Adipocyte (in vitro differentiated cells): ENCODE measurements around the gene SIX3.

Source experiments
- DNase-seq: peaks from one replicate; pipeline ENCODE4 v3.0.0-alpha.2; 2015; ENCODE audit warnings: low read depth
- H3K27me3 ChIP-seq: replicated peaks from 2 replicates; pipeline ENCODE4 v1.7.0; 2013; ENCODE audit warnings: mild to moderate bottlenecking, low read length, moderate library complexity; ENCODE audit not compliant: control insufficient read depth, insufficient read depth
- H3K36me3 ChIP-seq: 2 replicates; pipeline ENCODE4 v1.7.0; 2013; ENCODE audit warnings: low read length, mild to moderate bottlenecking, moderate library complexity; ENCODE audit not compliant: control insufficient read depth, insufficient read depth, severe bottlenecking
- H3K4me1 ChIP-seq: 2 replicates; pipeline ENCODE4 v1.7.0; 2013; ENCODE audit warnings: mild to moderate bottlenecking, low read length, moderate library complexity; ENCODE audit not compliant: control insufficient read depth, insufficient read depth
- H3K4me3 ChIP-seq: 2 replicates; pipeline ENCODE4 v1.7.0; 2013; ENCODE audit warnings: mild to moderate bottlenecking, low read length, moderate library complexity
- H3K9ac ChIP-seq: 2 replicates; pipeline ENCODE4 v1.7.0; 2013; ENCODE audit warnings: mild to moderate bottlenecking, low read length, moderate library complexity
- H3K9me3 ChIP-seq: 2 replicates; pipeline ENCODE4 v1.7.0; 2013; ENCODE audit warnings: mild to moderate bottlenecking, low read length, moderate library complexity; ENCODE audit not compliant: control insufficient read depth

The SIX3 gene

GRCh38 chr2:44932079-44932478 lies 9.4 kb upstream of the SIX3 start:
- Histone ChIP-seq H3K4me3 (no peak overlapping the region), H3K36me3 (no peaks in the 10 kb centered on the region), H3K9ac (no peak overlapping the region), H3K27me3 (peaks cover 70% of the 10 kb centered on the region), H3K4me1 (peaks cover 8% of the 10 kb centered on the region), H3K9me3 (no peaks in the 10 kb centered on the region)
- DNase-seq, result no peak

GRCh38 chr2:44932564-44933392 lies 8.7 kb upstream of the SIX3 start:
- Histone ChIP-seq H3K9me3 (no peaks in the 10 kb centered on the region), H3K9ac (no peak overlapping the region), H3K4me3 (no peak overlapping the region), H3K36me3 (no peaks in the 10 kb centered on the region), H3K27me3 (peaks cover 67% of the 10 kb centered on the region), H3K4me1 (peaks cover 8% of the 10 kb centered on the region)
- DNase-seq, result no peak

GRCh38 chr2:44933434-44933951 lies 8.0 kb upstream of the SIX3 start:
- no peak overlapping the region for H3K9ac ChIP-seq
- no peak overlapping the region for H3K4me3 ChIP-seq
- no peak for DNase-seq
- H3K9me3 ChIP-seq, result no peaks in the 10 kb centered on the region
- H3K4me1 ChIP-seq, result peaks cover 10% of the 10 kb centered on the region
- no peaks in the 10 kb centered on the region for H3K36me3 ChIP-seq
- H3K27me3 ChIP-seq, result peaks cover 67% of the 10 kb centered on the region

- peaks cover 67% of the 10 kb centered on the region for H3K27me3 ChIP-seq
- H3K36me3 ChIP-seq, result no peaks in the 10 kb centered on the region
- H3K9me3 ChIP-seq, result no peaks in the 10 kb centered on the region
- no peak overlapping the region for H3K4me3 ChIP-seq
- H3K9ac ChIP-seq, result no peak overlapping the region
- DNase-seq, result no peak
- H3K4me1 ChIP-seq, result peaks cover 9% of the 10 kb centered on the region
Measured at GRCh38 chr2:44934038-44934982, 7.2 kb upstream of the SIX3 start.

- peak; percentile 54 for DNase-seq
- Histone ChIP-seq H3K27me3 (peaks cover 68% of the 10 kb centered on the region), H3K36me3 (no peaks in the 10 kb centered on the region), H3K9me3 (no peaks in the 10 kb centered on the region), H3K9ac (no peak overlapping the region), H3K4me3 (peak overlapping the region; percentile 56), H3K4me1 (peaks cover 9% of the 10 kb centered on the region)
Measured at GRCh38 chr2:44934983-44935728, 6.3 kb upstream of the SIX3 start.

- no peak overlapping the region for H3K9ac ChIP-seq
- peaks cover 9% of the 10 kb centered on the region for H3K4me1 ChIP-seq
- DNase-seq, result no peak
- no peaks in the 10 kb centered on the region for H3K9me3 ChIP-seq
- peaks cover 68% of the 10 kb centered on the region for H3K27me3 ChIP-seq
- H3K4me3 ChIP-seq, result no peak overlapping the region
- H3K36me3 ChIP-seq, result no peaks in the 10 kb centered on the region
Measured at GRCh38 chr2:44935729-44936098, 5.8 kb upstream of the SIX3 start.

- DNase-seq, result no peak
- Histone ChIP-seq H3K9ac (no peak overlapping the region), H3K36me3 (no peaks in the 10 kb centered on the region), H3K27me3 (peaks cover 68% of the 10 kb centered on the region), H3K4me3 (no peak overlapping the region), H3K4me1 (peaks cover 9% of the 10 kb centered on the region), H3K9me3 (no peaks in the 10 kb centered on the region)
Measured at GRCh38 chr2:44936275-44936674, 5.2 kb upstream of the SIX3 start.

- Histone ChIP-seq H3K9ac (no peak overlapping the region), H3K9me3 (no peaks in the 10 kb centered on the region), H3K36me3 (no peaks in the 10 kb centered on the region), H3K27me3 (peaks cover 68% of the 10 kb centered on the region), H3K4me3 (no peak overlapping the region), H3K4me1 (peaks cover 14% of the 10 kb centered on the region)
- DNase-seq, result no peak
Measured at GRCh38 chr2:44936715-44937687, 4.5 kb upstream of the SIX3 start.

GRCh38 chr2:44937688-44938240 lies 3.7 kb upstream of the SIX3 start:
- no peak overlapping the region for H3K4me3 ChIP-seq

More at GRCh38 chr2:44937688-44938240, 3.7 kb upstream of the SIX3 start:
- Histone ChIP-seq H3K9ac (no peak overlapping the region), H3K27me3 (peaks cover 60% of the 10 kb centered on the region), H3K9me3 (no peaks in the 10 kb centered on the region), H3K36me3 (no peaks in the 10 kb centered on the region), H3K4me1 (peaks cover 18% of the 10 kb centered on the region)
- DNase-seq, result no peak
